ENCODE results near the gene TSPAN7.

GRCh38 chrX:38638952-38639529, 77.7 kb downstream of the TSPAN7 start:
- no peak for TF ChIP-seq EZH2phosphoT487 (IDR thresholded peaks at IDR 0.05; ENCODE audit: low read depth, severe bottlenecking, unreplicated experiment)
- no peak for TF ChIP-seq EZH2 (IDR thresholded peaks at IDR 0.05; ENCODE audit: borderline replicate concordance)
